ENCODE measurements around the gene TBKBP1.

GRCh38 chr17:47699536-47699840, 5.5 kb downstream of the TBKBP1 start:
- TF ChIP-seq CTCF (IDR thresholded peaks at IDR 0.05) = no peak
- TF ChIP-seq POLR2A (IDR thresholded peaks at IDR 0.05) = no peak

Data from esophagus squamous epithelium (tissue), 4 donors.